ENCODE measurements around the gene EEF1A2.

DNA sequence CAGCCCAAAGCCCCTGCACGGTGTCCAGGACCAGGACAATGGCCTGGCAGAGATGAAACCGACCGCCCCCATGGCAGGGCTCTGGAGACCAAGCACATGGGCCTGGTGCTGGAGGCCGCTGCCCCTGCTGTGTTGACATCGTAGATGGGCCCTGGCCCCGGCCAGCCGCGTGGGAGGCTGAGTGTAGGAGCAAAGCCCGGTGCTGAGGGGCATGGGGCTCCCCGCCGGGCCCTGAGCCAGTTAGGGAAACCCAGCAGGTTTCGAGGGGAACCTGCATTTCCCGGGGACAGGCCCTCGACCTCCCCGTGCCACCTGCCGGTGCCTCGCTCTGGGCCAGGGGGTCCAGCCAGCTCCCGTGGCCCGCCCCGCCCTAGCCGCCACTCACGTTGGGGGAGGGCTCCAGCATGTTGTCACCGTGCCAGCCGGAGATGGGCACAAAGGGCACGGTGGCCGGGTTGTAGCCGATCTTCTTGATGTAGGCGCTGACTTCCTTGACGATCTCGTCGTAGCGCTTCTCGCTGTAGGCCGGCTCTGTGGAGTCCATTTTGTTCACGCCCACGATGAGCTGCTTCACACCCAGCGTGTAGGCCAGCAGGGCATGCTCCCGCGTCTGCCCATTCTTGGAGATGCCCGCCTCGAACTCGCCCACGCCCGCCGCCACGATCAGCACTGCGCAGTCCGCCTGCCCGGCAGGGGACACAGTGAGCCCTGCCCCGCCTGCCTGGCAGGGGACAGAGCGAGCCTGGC is 4.3 kb downstream of the EEF1A2 start:
- no peak for TF ChIP-seq EZH2 (IDR thresholded peaks at IDR 0.05; ENCODE audit: insufficient read depth, low read length)
- TF ChIP-seq, protein P1, sequence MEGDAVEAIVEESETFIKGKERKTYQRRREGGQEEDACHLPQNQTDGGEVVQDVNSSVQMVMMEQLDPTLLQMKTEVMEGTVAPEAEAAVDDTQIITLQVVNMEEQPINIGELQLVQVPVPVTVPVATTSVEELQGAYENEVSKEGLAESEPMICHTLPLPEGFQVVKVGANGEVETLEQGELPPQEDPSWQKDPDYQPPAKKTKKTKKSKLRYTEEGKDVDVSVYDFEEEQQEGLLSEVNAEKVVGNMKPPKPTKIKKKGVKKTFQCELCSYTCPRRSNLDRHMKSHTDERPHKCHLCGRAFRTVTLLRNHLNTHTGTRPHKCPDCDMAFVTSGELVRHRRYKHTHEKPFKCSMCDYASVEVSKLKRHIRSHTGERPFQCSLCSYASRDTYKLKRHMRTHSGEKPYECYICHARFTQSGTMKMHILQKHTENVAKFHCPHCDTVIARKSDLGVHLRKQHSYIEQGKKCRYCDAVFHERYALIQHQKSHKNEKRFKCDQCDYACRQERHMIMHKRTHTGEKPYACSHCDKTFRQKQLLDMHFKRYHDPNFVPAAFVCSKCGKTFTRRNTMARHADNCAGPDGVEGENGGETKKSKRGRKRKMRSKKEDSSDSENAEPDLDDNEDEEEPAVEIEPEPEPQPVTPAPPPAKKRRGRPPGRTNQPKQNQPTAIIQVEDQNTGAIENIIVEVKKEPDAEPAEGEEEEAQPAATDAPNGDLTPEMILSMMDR (IDR thresholded peaks at IDR 0.05; ENCODE audit: insufficient read depth, low read depth, low read length) = no peak

Measured in astrocyte (in vitro differentiated cells and primary cell).